Right lung (tissue), 5 donors: Measurements from ENCODE around the gene WNT3A. TPM values are rescaled to one million over a fixed set of nuclear protein-coding genes. Genes with fewer than 3 reads are reported as not detected.

ENCODE experiments used
- polyA plus RNA-seq, 5 donors: library from polyadenylated mRNA; unstranded; fragments of 120-200 nt; gene quantifications; one replicate each; pipeline versions ENCODE4 v1.2.1 to v1.2.3, GENCODE V29; 2013; ENCODE audit warnings: inconsistent platforms in 1 of 5, low replicate concordance in 1 of 5; ENCODE audit not compliant: insufficient read length in 5 of 5, insufficient read depth in 1 of 5

WNT3A gene
- polyA plus RNA-seq, 5 donors, result 0.05 to 0.06 TPM; not detected in 3

Other genes with a start within 250 kb of the WNT3A start
- gene PRSS38, start 191.3 kb upstream of the WNT3A start, polyA plus RNA-seq, result not detected
- gene WNT9A, start 59.1 kb upstream of the WNT3A start, polyA plus RNA-seq, result 1 to 10 TPM; 1.9 to 3.0 (median 2.4) TPM
- 100 to 1,000 TPM; 258 to 388 (median 282) TPM for gene ARF1, start 75.7 kb downstream of the WNT3A start, polyA plus RNA-seq
- 10 to 100 TPM; 12.1 to 22.0 (median 16.6) TPM for gene C1orf35, start 96.3 kb downstream of the WNT3A start, polyA plus RNA-seq
- gene MRPL55, start 102.3 kb downstream of the WNT3A start, polyA plus RNA-seq, result 10 to 100 TPM; 30.3 to 54.2 (median 38.9) TPM
- gene GUK1, start 133.3 kb downstream of the WNT3A start, polyA plus RNA-seq, result 100 to 1,000 TPM; 106 to 235 (median 128) TPM
- 1 to 10 TPM; 2.1 to 4.4 (median 2.6) TPM for gene GJC2, start 142.9 kb downstream of the WNT3A start, polyA plus RNA-seq
- gene IBA57, start 158.8 kb downstream of the WNT3A start, polyA plus RNA-seq, result 1 to 10 TPM; 4.5 to 8.4 (median 5.7) TPM
- 10 to 100 TPM; 36.0 to 66.4 (median 48.8) TPM for gene OBSCN, start 201.0 kb downstream of the WNT3A start, polyA plus RNA-seq